ENCODE measurements around the gene MRPL41. TPM values are rescaled to one million over a fixed set of nuclear protein-coding genes. Genes with fewer than 3 reads are reported as not detected.

The MRPL41 gene
- total RNA-seq, 6 experiments from 2014 or later = 48.4 to 67.7 (median 57.3) TPM

DNA sequence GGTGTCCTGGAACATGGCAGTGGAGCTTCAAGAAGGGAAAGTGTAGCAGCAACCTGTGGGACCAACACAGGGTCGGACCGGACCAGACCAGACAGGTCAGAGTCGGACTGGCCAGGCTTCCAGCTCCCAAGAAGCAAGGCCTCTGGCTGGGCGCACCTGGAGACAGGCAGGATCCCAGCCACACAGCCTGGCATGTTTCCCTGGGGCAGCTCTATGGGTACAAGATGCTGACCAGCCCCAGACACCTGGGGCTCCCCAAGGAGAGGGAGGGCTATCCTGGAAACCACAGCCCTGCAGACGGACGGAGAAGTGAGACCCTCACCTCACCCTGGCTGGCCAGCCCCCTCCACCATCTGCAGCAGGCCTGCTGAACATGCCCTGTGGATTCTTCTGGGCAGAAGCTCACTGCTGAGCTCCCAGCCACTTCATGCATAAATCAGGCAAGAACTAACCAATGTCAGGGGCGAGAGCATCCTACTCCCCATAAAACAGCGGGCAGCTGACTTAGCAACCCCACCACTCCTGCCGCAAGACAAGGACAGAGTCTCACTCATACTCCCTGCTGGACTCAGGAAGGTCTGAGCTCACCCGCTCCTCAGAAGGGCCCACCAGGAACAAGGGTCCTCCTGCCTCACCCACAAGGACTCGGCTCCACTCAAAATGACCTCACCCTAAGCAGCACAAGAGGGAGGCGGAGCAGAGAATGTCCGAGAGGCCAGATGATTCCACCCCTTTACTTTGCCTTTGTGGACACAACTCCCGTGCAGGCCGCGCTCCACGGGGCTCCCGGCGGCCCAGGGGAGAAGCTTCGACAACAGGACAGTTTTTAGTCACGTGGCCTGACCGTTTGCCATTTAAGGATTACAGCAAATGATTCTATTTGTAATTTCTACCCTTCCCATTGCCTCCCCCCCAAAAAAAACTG is 29.9 kb downstream of the MRPL41 start:
- TF ChIP-seq, protein P1, sequence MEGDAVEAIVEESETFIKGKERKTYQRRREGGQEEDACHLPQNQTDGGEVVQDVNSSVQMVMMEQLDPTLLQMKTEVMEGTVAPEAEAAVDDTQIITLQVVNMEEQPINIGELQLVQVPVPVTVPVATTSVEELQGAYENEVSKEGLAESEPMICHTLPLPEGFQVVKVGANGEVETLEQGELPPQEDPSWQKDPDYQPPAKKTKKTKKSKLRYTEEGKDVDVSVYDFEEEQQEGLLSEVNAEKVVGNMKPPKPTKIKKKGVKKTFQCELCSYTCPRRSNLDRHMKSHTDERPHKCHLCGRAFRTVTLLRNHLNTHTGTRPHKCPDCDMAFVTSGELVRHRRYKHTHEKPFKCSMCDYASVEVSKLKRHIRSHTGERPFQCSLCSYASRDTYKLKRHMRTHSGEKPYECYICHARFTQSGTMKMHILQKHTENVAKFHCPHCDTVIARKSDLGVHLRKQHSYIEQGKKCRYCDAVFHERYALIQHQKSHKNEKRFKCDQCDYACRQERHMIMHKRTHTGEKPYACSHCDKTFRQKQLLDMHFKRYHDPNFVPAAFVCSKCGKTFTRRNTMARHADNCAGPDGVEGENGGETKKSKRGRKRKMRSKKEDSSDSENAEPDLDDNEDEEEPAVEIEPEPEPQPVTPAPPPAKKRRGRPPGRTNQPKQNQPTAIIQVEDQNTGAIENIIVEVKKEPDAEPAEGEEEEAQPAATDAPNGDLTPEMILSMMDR (IDR thresholded peaks at IDR 0.05) = no peak
- H3K27ac Mint-ChIP-seq = no peak overlapping the region
- no peak overlapping the region for H3K4me3 Mint-ChIP-seq

DNA sequence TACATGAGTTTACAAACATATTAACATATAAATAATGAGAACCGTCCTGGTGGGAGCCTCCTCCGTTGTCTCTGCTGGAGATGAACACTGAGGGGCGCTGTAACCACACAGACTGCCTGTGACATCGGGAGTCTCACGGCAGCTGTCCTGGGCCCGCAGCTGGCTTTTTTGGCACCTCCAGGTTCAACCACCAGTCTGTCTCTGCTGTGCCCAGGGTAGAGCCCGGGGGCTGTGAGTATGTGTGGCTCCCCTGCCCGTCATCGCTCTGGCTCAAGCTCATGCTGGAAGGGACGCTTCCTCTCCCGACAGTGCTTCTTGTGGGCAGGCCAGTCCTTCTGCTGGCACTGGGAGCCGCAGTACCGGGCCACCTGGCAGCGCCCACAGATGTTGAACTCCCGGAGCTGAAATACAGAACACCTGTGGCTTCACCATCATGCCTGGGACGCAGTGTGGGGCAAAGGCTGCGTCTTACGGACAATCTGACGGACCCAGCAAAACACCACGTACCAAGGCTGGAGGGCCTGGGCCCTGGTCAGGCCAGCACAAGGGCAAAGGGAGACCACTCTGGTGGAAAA is 30.7 kb downstream of the MRPL41 start:
- H3K4me1 Mint-ChIP-seq (ENCODE audit: low read depth) = peaks cover 13% of the 10 kb centered on the region
- H3K9me3 Mint-ChIP-seq = no peaks in the 10 kb centered on the region
- TF ChIP-seq, protein P1 (IDR thresholded peaks at IDR 0.05) = peak; percentile 59
- no peak overlapping the region for H3K27ac Mint-ChIP-seq
- H3K27me3 Mint-ChIP-seq (ENCODE audit: insufficient read depth) = peaks cover 3% of the 10 kb centered on the region
- peaks cover under 1% of the 10 kb centered on the region for H3K36me3 Mint-ChIP-seq (ENCODE audit: low read depth)
- DNase-seq = no peak
- H3K4me3 Mint-ChIP-seq = no peak overlapping the region

More for the DNA sequence above, 29.9 kb downstream of the MRPL41 start:
- H3K36me3 Mint-ChIP-seq (ENCODE audit: low read depth) = peaks cover 4% of the 10 kb centered on the region
- peaks cover 19% of the 10 kb centered on the region for H3K4me1 Mint-ChIP-seq (ENCODE audit: low read depth)
- peaks cover 3% of the 10 kb centered on the region for H3K27me3 Mint-ChIP-seq (ENCODE audit: insufficient read depth)
- no peaks in the 10 kb centered on the region for H3K9me3 Mint-ChIP-seq
- no peak for DNase-seq

DNA sequence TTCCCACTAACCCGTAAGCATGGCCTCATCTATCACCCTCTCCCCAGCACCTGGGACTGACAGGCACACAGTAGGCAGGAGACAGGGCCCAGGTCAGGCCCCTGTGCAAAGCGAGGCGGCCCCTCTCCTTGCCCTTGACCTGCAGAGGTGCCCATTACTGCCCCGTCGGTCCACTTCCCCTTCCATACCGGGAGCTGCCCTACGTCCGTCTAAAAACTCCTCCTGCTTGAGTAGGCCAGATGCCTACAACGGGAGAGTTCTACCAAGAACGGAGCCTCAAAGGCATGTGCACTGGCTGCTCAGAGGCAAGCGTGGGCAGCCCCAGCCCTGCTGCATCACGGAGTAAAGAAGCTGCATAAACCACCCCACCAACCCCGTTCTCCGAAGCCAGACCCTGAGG is 31.7 kb downstream of the MRPL41 start:
- Mint-ChIP-seq H3K27me3 (ENCODE audit: insufficient read depth) (peaks cover 3% of the 10 kb centered on the region; the same call in 1 of the 2 replicates), H3K27ac (no peak overlapping the region; the same call in 1 of the 2 replicates), H3K4me3 (no peak overlapping the region), H3K4me1 (ENCODE audit: low read depth) (peaks cover 13% of the 10 kb centered on the region), H3K9me3 (no peaks in the 10 kb centered on the region), H3K36me3 (ENCODE audit: low read depth) (peaks cover 9% of the 10 kb centered on the region)
- DNase-seq = no peak
- TF ChIP-seq, protein P1 (IDR thresholded peaks at IDR 0.05) = no peak

DNA sequence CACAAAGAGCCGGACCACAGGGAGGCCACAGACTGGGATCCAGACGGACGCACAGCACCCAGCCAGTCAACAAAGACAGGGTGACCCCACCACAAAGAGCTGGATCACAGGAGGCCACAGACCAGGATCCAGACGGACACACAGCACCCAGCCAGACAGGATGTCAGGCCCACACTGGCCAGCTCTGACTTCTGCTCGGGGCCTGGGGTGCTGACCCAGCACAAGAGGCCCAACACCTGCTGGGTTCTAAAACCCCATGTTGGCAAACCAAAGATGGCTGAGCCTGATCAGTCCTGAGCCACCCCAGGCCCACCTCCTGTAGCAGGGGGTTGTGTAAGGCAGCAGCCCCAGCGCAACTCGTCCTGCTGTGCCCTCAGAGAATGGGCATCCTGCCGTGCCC is 32.3 kb downstream of the MRPL41 start:
- H3K27me3 Mint-ChIP-seq (ENCODE audit: insufficient read depth) = peaks cover 3% of the 10 kb centered on the region; the same call in 1 of the 2 replicates
- H3K36me3 Mint-ChIP-seq (ENCODE audit: low read depth) = peaks cover 9% of the 10 kb centered on the region
- no peak overlapping the region for H3K4me3 Mint-ChIP-seq
- TF ChIP-seq, protein P1 (IDR thresholded peaks at IDR 0.05) = no peak
- no peak for DNase-seq
- no peak overlapping the region for H3K27ac Mint-ChIP-seq
- no peaks in the 10 kb centered on the region for H3K9me3 Mint-ChIP-seq
- peaks cover 19% of the 10 kb centered on the region for H3K4me1 Mint-ChIP-seq (ENCODE audit: low read depth)

DNA sequence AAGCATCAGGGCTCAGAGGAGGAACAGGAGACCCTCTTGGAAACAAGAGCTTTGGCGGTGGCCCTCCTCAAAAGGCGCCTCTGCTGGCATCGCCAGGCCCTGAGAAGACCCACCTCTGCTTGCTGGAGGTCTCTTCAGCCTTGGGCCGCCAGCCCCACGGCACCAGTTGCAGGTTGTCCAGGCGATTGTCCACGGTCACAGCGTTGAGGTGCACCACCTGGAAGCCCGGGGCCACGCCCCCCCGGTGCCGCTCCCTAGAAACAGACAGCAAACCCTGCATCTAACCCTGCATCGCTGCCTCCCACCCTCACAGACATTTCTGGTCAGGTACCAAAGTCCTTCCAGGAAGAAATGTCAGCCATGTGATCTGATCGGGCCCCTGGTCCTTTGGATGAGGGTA is 35.2 kb downstream of the MRPL41 start:
- TF ChIP-seq, protein P1 (IDR thresholded peaks at IDR 0.05) = no peak
- Mint-ChIP-seq H3K36me3 (ENCODE audit: low read depth) (peaks cover 9% of the 10 kb centered on the region), H3K27ac (no peak overlapping the region), H3K27me3 (ENCODE audit: insufficient read depth) (no peaks in the 10 kb centered on the region; the same call in 1 of the 2 replicates), H3K4me3 (no peak overlapping the region), H3K9me3 (no peaks in the 10 kb centered on the region), H3K4me1 (ENCODE audit: low read depth) (peaks cover 19% of the 10 kb centered on the region)
- no peak for DNase-seq
